HG03103 (cell line): ENCODE results near the gene PBLD.
"Not testable (repeated sequence)": the region's sequence is repeated elsewhere in the genome, so short reads cannot be mapped to it uniquely, and the experiment has no call there.

Source experiments
- ATAC-seq: cut with Tn5 transposase; IDR thresholded peaks from one replicate; pipeline ENCODE4 v1.9.1; 2021; ENCODE audit warnings: low read depth; ENCODE audit not compliant: unreplicated experiment

PBLD gene

DNA sequence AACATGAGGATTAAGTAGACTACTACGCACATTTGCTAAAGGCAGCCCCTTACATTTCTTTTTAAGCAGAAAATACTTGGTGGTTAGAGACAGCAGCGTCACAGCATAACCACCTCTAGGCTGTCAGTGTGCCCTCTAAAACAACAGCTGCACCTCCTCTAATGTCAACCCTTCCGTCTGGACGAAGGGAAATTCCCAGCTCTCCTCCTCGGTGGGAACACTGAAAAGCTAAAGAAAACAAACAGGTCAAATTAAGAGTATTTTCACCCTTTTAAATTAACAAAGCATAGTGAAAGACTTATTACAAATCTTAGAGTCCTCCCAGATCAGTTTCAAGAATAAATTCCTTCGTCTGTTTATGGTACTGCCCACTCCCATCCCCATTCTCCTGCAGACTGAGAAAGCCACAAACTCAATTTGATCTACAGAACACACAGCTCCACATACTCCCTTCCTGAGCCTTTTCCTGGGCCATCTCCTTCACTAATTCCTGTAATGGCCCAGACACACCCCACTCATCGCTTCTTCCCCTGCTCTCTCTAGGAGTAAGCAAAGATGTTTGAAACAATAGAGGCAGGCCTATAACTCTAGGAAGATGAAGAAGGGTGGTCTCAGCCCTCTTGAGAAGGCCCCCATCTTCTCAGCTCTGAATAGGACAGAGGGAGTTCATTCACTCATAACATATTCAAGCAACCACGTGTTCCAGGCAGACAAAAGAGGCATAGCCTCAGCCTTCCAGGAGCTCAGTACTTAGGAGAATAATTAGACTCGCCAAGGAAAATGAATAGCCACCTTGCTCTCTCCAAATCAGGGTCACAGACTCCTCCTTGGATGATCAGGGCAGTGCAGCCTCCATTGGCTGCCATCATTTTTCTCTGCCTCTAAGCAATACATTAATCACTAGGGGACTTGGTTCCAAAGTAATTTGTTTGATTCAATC is 48.4 kb downstream of the PBLD start:
- ATAC-seq = no peak

DNA sequence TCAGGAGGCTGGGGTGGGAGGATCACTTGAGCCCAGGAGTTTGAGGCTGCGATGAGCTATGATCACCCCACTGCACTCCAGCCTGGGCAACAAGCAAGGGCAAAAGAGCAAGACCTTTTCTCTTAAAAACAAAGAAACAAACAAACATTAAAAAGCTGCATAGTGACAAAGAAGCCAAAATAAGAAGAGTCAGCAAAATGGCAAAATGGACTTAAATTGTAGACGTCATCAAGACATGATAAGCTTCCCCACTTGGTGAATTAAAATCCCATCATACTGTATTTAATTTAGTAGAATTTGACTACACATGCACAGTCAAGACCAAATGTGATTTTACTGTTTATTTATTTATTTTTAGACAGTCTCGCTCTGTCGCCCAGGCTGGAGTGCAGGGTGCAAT is 52.0 kb downstream of the PBLD start:
- no peak for ATAC-seq

DNA sequence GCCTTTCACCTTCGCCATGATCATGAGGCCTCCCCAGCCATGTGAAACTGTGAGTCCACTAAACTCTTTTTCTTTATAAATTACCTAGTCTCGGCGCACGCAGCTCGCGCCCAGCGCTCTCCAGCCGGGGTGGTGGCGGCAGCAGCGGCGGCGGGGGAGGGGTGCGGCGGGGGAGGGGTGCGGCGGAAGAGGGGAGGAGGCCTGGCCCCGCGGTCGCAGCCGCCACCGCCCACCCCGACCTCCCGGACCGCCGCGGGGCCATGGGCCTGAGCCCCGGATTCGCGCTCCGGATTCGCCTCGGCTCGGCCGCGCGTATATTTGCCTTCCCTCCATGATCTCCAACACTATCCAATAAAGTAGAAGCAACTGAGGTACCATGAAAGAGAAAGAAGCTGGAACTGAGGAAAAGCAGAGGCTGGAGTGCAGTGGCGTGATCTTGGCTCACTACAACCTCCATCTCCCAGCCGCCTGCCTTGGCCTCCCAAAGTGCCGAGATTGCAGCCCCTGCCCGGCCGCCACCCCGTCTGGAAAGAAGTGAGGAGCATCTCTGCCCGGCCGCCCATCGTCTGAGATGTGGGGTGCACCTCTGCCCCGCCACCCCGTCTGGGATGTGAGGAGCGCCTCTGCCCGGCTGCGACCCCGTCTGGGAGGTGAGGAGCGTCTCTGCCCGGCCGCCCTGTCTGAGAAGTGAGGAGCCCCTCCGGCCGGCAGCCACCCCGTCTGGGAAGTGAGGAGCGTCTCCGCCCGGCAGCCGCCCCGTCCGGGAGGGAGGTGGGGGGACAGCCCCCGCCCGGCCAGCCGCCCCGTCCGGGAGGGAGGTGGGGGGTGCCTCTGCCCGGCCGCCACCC is 53.6 kb downstream of the PBLD start:
- ATAC-seq = not testable (repeated sequence)

DNA sequence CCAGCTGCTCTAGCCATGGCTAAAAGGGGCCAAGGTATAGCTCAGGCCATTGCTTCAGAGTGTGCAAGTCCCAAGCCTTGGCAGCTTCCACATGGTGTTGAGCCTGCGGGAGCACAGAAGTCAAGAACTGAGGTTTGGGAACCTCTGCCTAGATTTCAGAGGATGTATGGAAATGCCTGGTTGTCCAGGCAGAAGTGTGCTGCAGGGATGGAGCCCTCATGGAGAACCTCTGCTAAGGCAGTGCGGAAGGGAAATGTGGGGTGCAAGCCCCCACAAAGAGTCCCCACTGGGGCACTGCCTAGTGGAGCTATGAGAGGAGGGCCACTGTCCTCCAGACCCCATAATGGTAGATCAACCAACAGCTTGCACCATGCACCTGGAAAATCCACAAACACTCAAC is 54.9 kb downstream of the PBLD start:
- not testable (repeated sequence) for ATAC-seq

DNA sequence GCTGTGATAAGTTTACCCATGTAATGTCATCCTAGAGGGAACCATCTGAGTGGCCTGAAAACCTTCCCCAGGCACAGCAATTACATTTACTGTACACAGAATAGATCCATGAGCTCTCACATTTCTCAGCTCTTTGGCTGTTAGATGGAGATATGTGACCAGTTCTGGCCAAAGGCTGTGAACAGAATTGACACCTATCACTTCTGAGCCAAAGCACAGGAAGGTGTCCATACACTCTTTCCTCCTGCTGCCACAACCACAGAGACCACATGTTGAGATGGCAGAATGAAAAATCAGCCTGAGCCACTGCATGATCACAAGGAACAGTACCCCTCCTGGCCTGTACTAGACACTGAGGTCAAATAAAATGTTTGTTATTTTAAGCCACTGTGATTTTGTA is 56.5 kb downstream of the PBLD start:
- ATAC-seq = no peak

DNA sequence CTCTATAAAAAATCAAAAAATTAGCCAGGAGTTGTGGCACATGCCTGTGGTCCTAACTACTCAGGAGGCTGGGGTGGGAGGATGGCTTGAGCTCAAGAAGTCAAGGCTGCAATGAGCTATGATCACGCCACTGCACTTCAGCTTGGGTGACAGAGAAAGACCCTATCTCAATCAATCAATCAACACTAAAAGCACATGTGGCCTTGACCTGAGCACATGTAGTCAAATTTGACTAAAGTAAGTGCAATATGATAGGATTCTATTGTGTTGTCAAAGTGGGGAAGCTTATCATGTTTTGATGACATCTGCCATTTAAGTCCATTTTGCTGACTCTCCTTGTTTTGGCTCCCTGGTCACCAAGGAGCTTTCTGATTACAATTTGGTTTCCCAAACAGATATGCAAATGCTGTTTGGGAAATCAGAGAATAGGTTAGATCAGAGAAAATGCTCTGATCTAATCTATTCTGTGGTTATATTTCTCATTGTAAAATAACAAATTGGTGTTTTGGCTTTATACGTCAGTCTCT is 57.1 kb downstream of the PBLD start:
- ATAC-seq = no peak

DNA sequence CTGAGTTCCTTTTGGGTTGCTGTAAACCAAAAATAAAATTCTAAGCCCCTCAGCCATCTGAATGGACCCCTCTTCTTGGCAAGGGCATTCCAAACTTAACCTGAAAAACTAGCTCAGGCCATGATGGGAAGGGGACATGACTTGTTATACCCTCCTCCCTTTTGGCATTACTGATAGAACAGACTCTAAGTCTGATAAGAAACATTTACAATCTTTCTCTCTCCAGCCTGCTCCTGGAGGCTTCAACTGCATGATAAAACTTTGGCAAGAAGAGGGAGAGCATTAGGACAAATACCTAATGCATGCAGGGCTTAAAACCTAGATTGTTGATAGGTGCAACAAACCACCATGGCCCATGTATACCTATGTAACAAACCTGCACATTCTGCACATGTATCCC is 59.9 kb downstream of the PBLD start:
- no peak for ATAC-seq

DNA sequence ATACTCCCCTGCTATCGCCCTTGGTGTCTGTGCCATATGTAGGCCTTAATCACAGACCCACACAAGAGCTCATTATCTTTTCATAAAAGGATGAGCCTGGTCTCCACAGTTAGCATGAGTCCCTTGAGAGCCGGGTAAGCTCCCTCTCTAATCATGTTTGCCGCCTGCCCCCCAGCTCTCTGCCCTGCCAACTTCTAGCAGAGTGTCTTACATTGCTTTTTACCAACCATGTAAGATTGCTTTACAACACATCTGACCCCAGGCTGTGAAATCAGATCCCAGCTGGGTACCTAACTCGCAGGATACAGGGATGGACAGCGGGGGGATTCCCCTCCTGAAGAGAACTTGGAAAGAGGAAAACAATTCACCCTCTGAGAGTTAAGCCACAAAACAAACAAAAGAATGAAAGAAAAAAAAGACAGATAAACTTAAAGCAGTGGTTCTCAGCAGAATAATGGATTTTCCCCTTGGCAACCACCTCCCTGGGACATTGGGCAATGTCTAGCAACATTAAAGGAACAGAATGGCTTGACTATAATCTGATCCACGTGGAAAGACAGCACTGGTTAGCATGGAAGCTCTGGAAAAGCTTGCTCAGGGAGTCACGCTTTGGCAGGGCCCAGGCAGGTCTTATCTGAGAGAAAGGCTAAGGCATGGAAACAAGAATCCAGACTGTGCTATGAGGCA is 61.4 kb downstream of the PBLD start:
- no peak for ATAC-seq

DNA sequence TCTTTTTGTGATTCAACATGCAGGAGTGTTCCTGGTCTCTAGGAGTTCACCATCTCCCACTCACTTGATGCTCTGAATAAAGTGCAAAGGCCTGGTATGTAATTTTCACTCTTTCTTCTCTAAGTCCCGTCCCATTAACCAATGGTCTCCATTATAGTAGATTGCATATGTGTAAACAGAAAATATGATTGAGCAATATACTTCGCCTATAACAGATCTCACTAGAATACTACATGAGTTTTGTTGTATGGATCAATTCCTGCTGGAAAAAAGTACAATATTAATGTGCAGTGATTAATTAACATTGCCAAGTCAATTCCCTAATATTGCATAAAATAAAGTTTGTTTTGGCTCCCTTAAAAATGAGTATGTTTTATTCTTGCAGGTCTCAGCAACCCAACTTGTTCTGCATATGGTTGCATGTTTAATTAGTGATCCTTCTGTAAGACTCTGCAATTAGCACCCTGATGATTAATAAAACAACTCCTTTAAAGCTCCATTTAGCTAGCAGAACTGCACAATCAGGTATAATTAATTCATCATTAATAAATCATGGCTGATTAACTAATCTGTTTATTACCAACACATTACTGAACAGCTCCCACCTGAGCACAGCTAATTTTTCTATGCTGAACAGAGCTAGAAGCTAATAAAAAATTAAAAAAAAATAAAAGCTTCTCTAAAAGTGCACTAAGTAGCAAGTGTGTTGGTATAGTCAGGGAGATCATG is 63.0 kb downstream of the PBLD start:
- no peak for ATAC-seq

DNA sequence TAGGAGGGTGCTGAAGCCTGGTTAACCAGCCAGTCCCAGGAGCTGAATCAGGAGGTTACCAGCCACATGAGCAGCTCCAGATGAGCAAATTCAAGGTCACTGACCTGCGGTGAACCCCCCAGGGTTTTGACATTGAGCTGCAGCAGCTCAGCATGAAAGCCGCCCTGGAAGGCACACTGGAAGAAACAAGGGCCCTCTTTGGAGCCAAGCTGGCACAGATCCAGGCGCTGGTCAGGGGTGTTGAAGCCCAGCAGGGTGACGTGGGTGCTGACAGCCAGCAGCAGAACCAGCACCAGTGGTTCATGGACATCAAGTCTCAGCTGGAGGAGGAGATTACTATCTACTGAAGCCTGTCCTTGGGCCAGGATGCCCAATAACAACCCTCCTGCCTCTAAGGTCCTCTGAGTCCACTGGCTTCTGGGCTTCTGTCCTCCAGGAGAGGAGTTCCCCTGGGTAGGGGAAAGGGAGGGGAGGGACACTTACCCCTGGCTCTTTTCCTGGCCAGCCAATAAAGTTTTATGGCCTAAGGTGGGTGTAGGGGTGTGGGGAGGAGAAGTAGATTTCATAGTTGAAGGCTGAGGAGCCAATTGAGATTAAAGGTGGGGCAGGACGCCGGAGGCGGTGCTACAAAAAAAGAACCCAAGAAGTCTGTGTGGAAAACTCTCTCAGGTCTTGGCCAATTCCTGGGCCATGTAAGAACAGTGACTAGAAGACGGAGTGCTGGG is 71.4 kb downstream of the PBLD start:
- no peak for ATAC-seq

DNA sequence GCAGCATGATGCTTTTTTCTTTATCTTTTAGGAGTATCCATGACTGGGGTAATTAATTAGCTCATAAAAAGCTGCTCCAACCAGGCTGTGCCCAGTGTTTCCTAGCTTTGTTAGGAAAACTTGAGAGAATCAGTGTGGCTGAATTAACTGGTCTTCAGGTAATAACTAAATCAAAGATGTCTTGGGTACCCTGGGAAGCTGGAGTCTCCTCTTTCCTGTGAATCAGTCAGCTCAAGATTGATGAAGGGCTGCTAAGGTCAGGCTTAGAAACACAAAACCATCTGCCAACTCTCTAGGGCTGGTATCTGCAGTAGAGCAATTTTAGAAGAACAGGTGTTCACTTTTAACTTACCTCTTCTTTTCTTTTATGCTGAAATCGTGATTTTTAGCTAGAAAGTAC is 79.4 kb downstream of the PBLD start:
- no peak for ATAC-seq

DNA sequence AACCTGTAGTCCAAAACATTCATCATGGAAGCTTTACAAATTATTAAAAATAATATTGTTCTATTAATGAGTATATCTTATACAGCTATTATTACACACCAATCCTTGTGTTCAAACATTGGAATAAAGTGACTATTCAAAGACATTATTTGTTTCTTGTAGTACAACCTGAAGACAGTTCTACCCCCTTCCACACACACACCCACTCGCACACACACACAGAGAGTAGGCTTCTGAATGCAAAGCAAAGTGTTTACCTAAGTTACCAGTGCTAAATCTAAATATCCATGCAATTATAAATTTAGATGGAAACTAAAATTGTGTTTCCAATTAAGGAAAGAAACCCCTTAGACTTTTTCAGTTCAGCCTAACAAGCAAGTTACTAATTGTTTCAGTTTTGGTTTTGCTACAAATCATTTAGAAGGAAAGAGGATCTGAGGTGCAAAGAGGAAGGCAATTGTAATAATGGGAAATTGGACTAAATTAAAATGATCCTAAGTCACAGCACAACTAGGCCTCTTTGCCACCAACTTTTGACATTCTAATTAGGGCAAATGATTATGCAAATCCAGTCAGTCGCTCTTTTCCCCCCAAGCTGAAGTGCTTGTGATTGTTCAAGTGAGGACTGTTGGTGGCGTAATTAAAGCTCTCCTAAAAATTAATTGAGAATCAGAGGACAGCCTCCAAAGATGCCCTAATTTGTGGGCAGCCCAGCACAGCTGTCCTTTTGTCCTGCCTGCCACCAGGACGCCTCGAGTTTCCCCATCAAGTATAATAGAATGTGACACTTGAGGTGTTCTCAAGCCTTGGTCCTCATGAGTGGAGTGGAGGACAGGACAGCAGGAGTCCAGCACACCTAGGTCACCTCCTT is 80.9 kb downstream of the PBLD start:
- no peak for ATAC-seq

DNA sequence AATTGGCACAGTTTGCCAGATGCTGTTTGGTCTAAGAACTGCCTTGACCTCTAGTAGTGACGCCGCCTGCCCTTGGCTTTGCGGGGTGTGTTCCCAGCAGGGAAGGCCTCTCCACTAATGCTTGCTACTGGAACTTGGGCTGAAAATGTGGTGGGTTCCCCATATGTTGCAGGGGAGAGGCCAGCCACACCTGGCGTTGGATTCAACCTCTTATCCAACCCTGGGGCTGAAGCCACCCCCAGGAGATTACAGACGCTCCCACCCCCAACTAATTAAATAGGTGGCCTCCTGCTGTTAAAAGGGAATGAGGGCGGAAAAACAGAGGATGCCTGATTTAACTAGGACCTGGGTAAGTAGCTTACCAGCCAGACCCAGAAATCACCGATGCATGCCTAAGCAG is 81.6 kb downstream of the PBLD start:
- no peak for ATAC-seq

DNA sequence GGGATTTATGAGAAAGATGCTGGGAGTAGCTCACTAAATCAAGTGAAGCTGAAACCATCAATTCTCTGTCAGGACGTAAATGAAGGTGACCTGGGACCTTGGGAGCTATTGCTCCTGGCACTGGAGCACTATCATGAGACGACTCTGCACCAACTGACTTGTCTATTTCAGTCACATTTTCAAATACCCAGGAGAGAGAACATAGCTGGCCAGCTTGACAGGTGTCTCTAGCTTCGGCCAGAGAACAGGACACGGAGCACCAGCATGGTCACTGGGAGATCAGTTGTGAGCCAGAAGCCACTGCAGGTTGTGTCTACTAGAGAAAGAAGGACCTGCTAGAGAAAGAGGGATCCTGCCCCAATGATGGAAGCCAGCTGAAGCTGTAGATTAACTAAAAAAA is 83.4 kb downstream of the PBLD start:
- ATAC-seq = no peak

DNA sequence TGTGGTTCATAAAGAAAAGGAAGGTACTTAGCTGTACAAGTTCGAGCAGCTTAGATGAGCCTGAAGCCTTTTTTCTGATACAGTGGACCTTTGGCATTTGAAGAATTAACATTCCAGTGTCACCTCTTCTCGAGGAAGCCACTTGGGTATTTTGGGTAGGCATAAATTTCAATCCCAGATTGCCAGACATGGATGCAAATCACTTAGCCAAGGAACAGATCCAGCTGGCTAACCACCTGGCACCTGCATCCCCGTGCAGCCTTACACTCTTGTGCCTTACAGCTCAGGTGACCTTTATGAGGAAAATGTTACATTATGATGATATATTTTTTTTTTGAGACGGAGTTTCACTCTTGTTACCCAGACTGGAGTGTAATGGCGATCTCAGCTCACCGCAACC is 84.8 kb downstream of the PBLD start:
- no peak for ATAC-seq

DNA sequence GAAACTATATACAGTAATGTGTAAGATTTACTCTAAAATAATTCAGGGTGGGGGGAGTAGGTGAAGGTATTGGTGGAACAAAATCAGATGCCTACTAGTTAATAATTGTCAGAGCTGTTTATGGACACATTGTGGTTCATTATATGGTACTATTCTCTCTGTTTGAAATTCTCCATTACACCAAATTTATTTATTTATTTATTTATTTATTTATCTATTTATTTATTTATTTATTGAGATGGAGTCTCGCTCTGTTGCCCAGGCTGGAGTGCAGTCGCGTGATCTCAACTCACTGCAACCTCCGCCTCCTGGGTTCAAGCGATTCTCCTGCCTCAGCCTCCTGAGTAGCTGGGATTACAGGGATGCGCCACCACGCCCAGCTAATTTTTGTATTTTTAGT is 86.3 kb downstream of the PBLD start:
- not testable (repeated sequence) for ATAC-seq

DNA sequence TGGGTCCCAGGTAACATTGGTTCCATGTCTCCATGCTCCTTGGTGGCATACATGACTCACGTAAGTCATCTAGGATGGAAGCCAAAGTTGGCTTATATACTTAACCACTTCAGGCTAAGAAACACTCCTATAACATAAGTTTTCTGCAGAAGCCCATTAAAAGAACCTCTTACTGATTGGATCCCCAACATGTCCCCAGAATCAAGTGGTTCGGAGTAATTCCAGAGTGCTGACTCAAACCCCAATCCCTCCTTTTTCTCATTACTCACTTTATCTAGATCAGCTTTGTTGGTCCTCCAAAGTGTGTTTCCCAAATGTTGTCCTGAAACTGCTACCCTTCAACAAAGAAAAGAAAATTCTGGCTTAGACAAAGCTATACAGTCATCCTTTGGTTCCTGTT is 90.7 kb downstream of the PBLD start:
- ATAC-seq = no peak

DNA sequence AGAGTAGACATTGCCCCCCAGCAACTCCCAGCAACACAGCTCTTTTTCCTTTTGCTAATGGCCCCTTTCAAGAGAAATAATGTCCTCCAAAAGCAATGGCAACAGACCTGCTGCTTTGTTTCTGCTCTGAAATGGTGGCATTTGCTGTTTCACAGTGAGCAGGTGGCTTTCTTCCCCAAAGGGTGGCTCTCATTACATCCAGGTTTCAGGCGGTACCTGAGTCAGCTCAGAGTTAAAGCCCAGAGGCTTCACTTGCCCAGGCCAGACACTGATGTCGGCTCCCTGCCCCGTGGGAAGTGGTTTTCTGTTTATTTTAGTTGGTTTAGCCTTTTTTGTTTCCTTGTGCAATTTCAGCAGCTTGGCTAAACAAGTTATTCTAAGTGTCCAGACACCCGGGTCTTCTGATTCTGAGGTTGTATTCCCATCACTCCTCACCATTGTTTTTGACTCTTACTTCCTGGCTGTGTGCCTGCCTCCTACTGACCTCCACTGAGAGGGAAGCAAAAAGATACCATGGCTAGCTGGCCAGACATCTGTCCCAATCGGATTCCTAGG is 93.1 kb downstream of the PBLD start:
- ATAC-seq = no peak
